HFF-Myc (cell line): ENCODE results near the gene STT3A.

Experiments
- DNase-seq: peaks from one replicate; pipeline ENCODE4 v3.0.0-alpha.2; 2011; ENCODE audit warnings: low read depth; ENCODE audit errors: extremely low read depth
- H3K4me3 ChIP-seq: replicated peaks from 2 replicates; pipeline ENCODE4 v1.5.1; 2011; ENCODE audit warnings: low read depth, mild to moderate bottlenecking, control low read depth, low read length
- CTCF ChIP-seq: IDR thresholded peaks from 2 replicates; pipeline ENCODE4 v1.5.1; 2012; ENCODE audit warnings: mild to moderate bottlenecking, low read depth, low read length, control low read depth; ENCODE audit errors: missing control alignments

The STT3A gene

DNA sequence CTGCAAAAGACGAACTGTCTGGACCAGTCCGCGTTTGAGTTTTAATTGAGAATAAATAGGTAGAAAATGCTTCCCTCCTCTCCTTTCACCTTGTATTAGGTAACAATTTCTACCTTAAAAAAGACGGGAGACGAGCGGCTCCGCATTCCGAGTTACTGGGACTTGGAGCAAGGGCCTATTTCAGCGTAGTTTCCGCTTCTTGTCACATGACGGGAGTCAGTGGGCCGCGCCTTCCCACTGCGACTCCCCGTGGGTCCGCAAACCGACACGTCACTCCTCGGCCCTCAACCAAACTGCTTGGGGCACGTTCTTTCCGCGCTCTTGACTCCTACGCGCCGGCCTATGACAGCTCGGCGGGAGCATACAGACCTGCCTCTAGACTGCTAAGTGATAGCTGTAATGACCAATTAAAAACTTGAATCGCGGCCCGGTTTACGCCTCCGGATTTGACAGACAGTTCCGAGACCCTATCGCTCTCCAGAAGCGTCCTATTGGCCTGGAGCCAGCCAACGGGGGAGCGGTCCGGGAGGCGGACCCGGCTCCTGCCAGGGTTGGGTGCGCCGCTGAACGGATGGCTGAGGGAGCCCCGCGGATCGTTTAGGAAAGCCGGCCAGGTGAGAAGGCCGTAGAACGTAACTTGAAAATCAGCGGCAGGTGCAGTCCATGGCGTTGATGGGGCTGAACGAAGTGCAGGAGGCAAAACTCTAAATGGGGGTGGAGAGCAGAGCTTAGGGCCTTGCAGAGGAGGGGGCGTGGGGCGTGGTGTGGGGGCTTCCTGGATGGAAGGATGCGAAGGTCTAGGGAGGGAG is at the start of gene STT3A:
Gene STT3A, plus strand, starts transcription at position 548 of the 809 bp plus-strand sequence. CDS start 3,064 bp downstream, outside the sequence.
- peak; percentile 98 for DNase-seq
- peak within 1 kb of the TSS; percentile 76 for H3K4me3 ChIP-seq

GRCh38 chr11:125550780-125551179 is 41.9 kb upstream of the STT3A start:
- no peak overlapping the region for H3K4me3 ChIP-seq
- no peak for TF ChIP-seq CTCF

More for the DNA sequence above, at the start of gene STT3A:
- no peak for TF ChIP-seq CTCF

DNA sequence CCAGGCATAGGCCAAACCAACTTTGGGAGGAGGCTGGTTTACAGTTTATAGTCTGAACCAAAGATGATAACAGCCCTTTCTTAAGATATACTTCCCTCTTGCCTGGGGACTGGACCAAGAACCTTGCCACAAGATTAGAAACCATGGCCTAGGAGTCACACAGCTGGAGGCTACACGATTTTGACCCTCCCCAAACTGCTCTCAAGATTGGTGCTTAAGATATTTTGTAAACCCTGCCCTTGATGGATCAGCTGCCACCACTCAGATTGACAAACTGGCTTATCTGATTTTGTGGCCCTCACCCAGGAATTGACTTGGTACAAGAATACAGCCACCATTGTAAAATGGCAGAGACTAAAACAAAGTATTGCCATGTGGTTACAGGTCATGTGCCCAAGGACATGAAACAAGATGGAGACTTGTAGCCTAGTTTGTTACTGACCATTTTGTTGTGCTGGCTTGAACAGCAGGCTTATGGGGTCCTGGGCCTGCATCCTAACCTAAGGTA is 40.8 kb upstream of the STT3A start:
- TF ChIP-seq CTCF = no peak
- no peak for DNase-seq

More at GRCh38 chr11:125550780-125551179, 41.9 kb upstream of the STT3A start:
- DNase-seq = no peak

DNA sequence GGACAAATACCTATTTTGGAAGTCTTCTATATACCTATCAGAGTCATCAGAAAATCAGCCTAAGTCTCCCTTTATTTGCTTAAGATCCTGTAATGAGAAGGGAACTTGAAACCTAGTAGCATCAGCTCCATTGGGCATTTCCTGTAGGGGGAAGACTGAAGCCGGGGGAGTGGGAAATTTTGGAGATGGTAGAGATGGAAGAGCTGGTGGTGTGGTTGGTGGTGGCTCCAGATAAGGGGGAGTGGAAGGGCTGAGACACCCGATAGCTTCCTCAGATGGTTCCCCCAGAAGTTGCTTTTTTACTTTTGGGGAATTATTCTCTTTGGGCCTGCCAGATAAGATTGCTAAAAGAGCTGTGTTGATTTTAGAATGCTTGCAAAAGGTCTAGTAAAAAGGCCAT is 39.7 kb upstream of the STT3A start:
- no peak overlapping the region for H3K4me3 ChIP-seq
- DNase-seq = no peak
- no peak for TF ChIP-seq CTCF

More for the DNA sequence above, 40.8 kb upstream of the STT3A start:
- H3K4me3 ChIP-seq = no peak overlapping the region

GRCh38 chr11:125553357-125553756 is 39.3 kb upstream of the STT3A start:
- no peak overlapping the region for H3K4me3 ChIP-seq
- no peak for TF ChIP-seq CTCF

GRCh38 chr11:125554038-125554437 is 38.6 kb upstream of the STT3A start:
- no peak for DNase-seq
- TF ChIP-seq CTCF = no peak
- H3K4me3 ChIP-seq = no peak overlapping the region

More at GRCh38 chr11:125553357-125553756, 39.3 kb upstream of the STT3A start:
- no peak for DNase-seq
